ENCODE results near the gene ISG15. TPM values are rescaled to one million over a fixed set of nuclear protein-coding genes. Genes with fewer than 3 reads are reported as not detected.

Gene ISG15
- total and polyA plus RNA-seq, 4 donors, result 12.7 to 234 (median 131) TPM

GRCh38 chr1:980602-981395 lies 32.5 kb upstream of the ISG15 start:
- Histone ChIP-seq H3K4me3 (no peak overlapping the region), H3K27ac (ENCODE audit: low read depth in 1 of 2, low read length in 1 of 2) (peak overlapping the region in 1 of 2 donors; percentile 94), H3K9ac (ENCODE audit: insufficient read depth in 1 of 2, low read length in 2 of 2) (no peak overlapping the region), H3K4me1 (ENCODE audit: control insufficient read depth in 5 of 5, insufficient read depth in 5 of 5, low read length in 5 of 5) (peaks cover 0 to 6% (median 0%) of the 10 kb centered on the region in 5 donors), H3K36me3 (ENCODE audit: control insufficient read depth in 4 of 4, insufficient read depth in 4 of 4, low read length in 4 of 4) (no peaks in the 10 kb centered on the region), H3K9me3 (ENCODE audit: control insufficient read depth in 4 of 4, insufficient read depth in 3 of 4, low read length in 3 of 4) (peaks cover 0 to 2% (median 0%) of the 10 kb centered on the region in 4 donors), H3K27me3 (ENCODE audit: control insufficient read depth in 3 of 3, insufficient read depth in 3 of 3, low read length in 2 of 3) (peaks cover 4 to 26% (median 5%) of the 10 kb centered on the region in 3 donors)
- TF ChIP-seq CTCF (IDR thresholded peaks at IDR 0.05; ENCODE audit: control extremely low read depth, extremely low read depth), result no peak
- DNase-seq (no peak), ATAC-seq (ENCODE audit: insufficient read depth, low FRiP score) (no peak)
- WGBS, 2 donors, result 70 to 81% methylated on average over 29 to 35 of the region's 35 CpGs

- peaks cover 4 to 26% (median 5%) of the 10 kb centered on the region in 3 donors for H3K27me3 ChIP-seq (ENCODE audit: control insufficient read depth in 3 of 3, insufficient read depth in 3 of 3, low read length in 2 of 3)
- no peak overlapping the region for H3K4me3 ChIP-seq
- no peaks in the 10 kb centered on the region for H3K4me1 ChIP-seq (ENCODE audit: control insufficient read depth in 5 of 5, insufficient read depth in 5 of 5, low read length in 5 of 5)
- H3K9me3 ChIP-seq (ENCODE audit: control insufficient read depth in 4 of 4, insufficient read depth in 3 of 4, low read length in 3 of 4), result peaks cover 0 to 2% (median 0%) of the 10 kb centered on the region in 4 donors
- no peaks in the 10 kb centered on the region for H3K36me3 ChIP-seq (ENCODE audit: control insufficient read depth in 4 of 4, insufficient read depth in 4 of 4, low read length in 4 of 4)
- no peak for TF ChIP-seq CTCF (IDR thresholded peaks at IDR 0.05; ENCODE audit: control extremely low read depth, extremely low read depth)
- WGBS, 2 donors, result 77 to 89% methylated on average over 20 to 21 of the region's 21 CpGs
- DNase-seq (no peak), ATAC-seq (ENCODE audit: insufficient read depth, low FRiP score) (no peak)
- H3K27ac ChIP-seq (ENCODE audit: low read depth in 1 of 2, low read length in 1 of 2), result peak overlapping the region in 1 of 2 donors; percentile 94
- no peak overlapping the region for H3K9ac ChIP-seq (ENCODE audit: insufficient read depth in 1 of 2, low read length in 2 of 2)
Observed at GRCh38 chr1:981491-981954, 31.8 kb upstream of the ISG15 start.

- no peak within 1 kb of the TSS for H3K4me3 ChIP-seq
- H3K9me3 ChIP-seq (ENCODE audit: control insufficient read depth in 4 of 4, insufficient read depth in 3 of 4, low read length in 3 of 4), result peaks cover 0 to 2% (median 0%) of the 10 kb centered on the region in 4 donors
- H3K9ac ChIP-seq (ENCODE audit: insufficient read depth in 1 of 2, low read length in 2 of 2), result no peak within 1 kb of the TSS
- peaks cover 4 to 26% (median 5%) of the 10 kb centered on the region in 3 donors for H3K27me3 ChIP-seq (ENCODE audit: control insufficient read depth in 3 of 3, insufficient read depth in 3 of 3, low read length in 2 of 3)
- DNase-seq (no peak), ATAC-seq (ENCODE audit: insufficient read depth, low FRiP score) (no peak)
- no peaks in the 10 kb centered on the region for H3K4me1 ChIP-seq (ENCODE audit: control insufficient read depth in 5 of 5, insufficient read depth in 5 of 5, low read length in 5 of 5)
- TF ChIP-seq CTCF (IDR thresholded peaks at IDR 0.05; ENCODE audit: control extremely low read depth, extremely low read depth), result no peak
- H3K36me3 ChIP-seq (ENCODE audit: control insufficient read depth in 4 of 4, insufficient read depth in 4 of 4, low read length in 4 of 4), result no peaks in the 10 kb centered on the region
- peak within 1 kb of the TSS in 1 of 2 donors; percentile 94 for H3K27ac ChIP-seq (ENCODE audit: low read depth in 1 of 2, low read length in 1 of 2)
- WGBS, 2 donors, result 55 to 72% methylated on average over 28 of the region's 28 CpGs
Observed at GRCh38 chr1:981955-982558, 31.2 kb upstream of the ISG15 start, which contains the start of gene PERM1. TSS of gene PERM1 (minus strand) at chr1:982093. CDS start at chr1:981029, 1,064 bp downstream.
